ENCODE results near the gene BAG3. TPM values are rescaled to one million over a fixed set of nuclear protein-coding genes. Genes with fewer than 3 reads are reported as not detected.

BAG3 gene
- total and polyA plus RNA-seq, 5 donors from 2014 or later, result 6.7 to 38.2 (median 8.0) TPM

GRCh38 chr10:119726676-119727261 lies 75.6 kb downstream of the BAG3 start:
- Histone ChIP-seq H3K9me3 (ENCODE audit: control insufficient read depth in 2 of 2, low read length in 2 of 2) (no peaks in the 10 kb centered on the region), H3K4me1 (ENCODE audit: control insufficient read depth, insufficient read depth, low read length, poor library complexity, severe bottlenecking) (peaks cover 42% of the 10 kb centered on the region), H3K27me3 (ENCODE audit: control insufficient read depth, insufficient read depth, low read length) (no peaks in the 10 kb centered on the region), H3K36me3 (ENCODE audit: control insufficient read depth, insufficient read depth, low read length) (no peaks in the 10 kb centered on the region), H3K4me3 (ENCODE audit: low read depth, low read length) (peak overlapping the region; percentile 91), H3K27ac (ENCODE audit: insufficient read depth, low read length, poor library complexity, severe bottlenecking) (peak overlapping the region; percentile 83)
- Mint-ChIP-seq H3K4me1 (peaks cover 37 to 65% (median 50%) of the 10 kb centered on the region in 4 donors), H3K27ac (peak overlapping the region; percentile 83 to 95 (median 87)), H3K36me3 (no peaks in the 10 kb centered on the region), H3K9me3 (peaks cover 0 to 1% (median 0%) of the 10 kb centered on the region in 7 donors), H3K27me3 (no peaks in the 10 kb centered on the region), H3K4me3 (peak overlapping the region; percentile 94 to 98 (median 96))
- ATAC-seq (ENCODE audit: low read depth in 2 of 2) (no peak), DNase-seq (peak in 1 of 3 donors; percentile 34)

Other genes with a start within 250 kb of the BAG3 start
- 85.7 TPM for gene RGS10, start 108.7 kb upstream of the BAG3 start, total RNA-seq
- 100 to 1,000 TPM; 165 to 188 (median 183) TPM for gene RGS10, start 108.7 kb upstream of the BAG3 start, polyA plus RNA-seq
- gene TIAL1, start 54.4 kb upstream of the BAG3 start, total RNA-seq, result 205 TPM
- 10 to 100 TPM in 2 of 4 donors, 1 to 10 TPM in 2; 9.2 to 16.6 (median 10.8) TPM for gene TIAL1, start 54.4 kb upstream of the BAG3 start, polyA plus RNA-seq
- 22.1 TPM for gene INPP5F, start 74.7 kb downstream of the BAG3 start, total RNA-seq
- 10 to 100 TPM; 10.4 to 14.3 (median 10.9) TPM for gene INPP5F, start 74.7 kb downstream of the BAG3 start, polyA plus RNA-seq
- 36.1 TPM for gene MCMBP, start 221.5 kb downstream of the BAG3 start, total RNA-seq
- 10 to 100 TPM; 62.8 to 69.6 (median 64.4) TPM for gene MCMBP, start 221.5 kb downstream of the BAG3 start, polyA plus RNA-seq
- gene SEC23IP, start 241.3 kb downstream of the BAG3 start, total RNA-seq, result 29.7 TPM
- gene SEC23IP, start 241.3 kb downstream of the BAG3 start, polyA plus RNA-seq, result 10 to 100 TPM; 45.0 to 58.6 (median 53.0) TPM

All from CD4-positive, CD25-positive, alpha-beta regulatory T cell (primary cell).